Breast epithelium (tissue), 4 donors: ENCODE data around the gene SYNGR1. TPM values are rescaled to one million over a fixed set of nuclear protein-coding genes. Genes with fewer than 3 reads are reported as not detected.

Source experiments
- DNase-seq, 2 donors: peaks; one replicate each; pipeline ENCODE4 v3.0.0-alpha.2; 2019; ENCODE audit warnings: low spot score in 2 of 2
- H3K27ac ChIP-seq, 2 donors: fragments of 200-600 bp; sonication (generic) in 1 of 2; one replicate each; pipeline ENCODE4 v1.5.1; 2016 to 2019; ENCODE audit warnings: mild to moderate bottlenecking in 1 of 2
- H3K27me3 ChIP-seq, 2 donors: fragments of 200-600 bp; sonication (generic) in 1 of 2; one replicate each; pipeline versions ENCODE4 v1.5.1 to v1.6.0; 2017 to 2019; ENCODE audit warnings: control low read depth in 1 of 2, mild to moderate bottlenecking in 1 of 2
- H3K36me3 ChIP-seq: fragments of 200-600 bp; one replicate; pipeline ENCODE4 v1.5.1; 2019
- H3K4me1 ChIP-seq, 2 donors: fragments of 200-600 bp; sonication (generic); one replicate each; pipeline ENCODE4 v1.5.1; 2016 to 2019; ENCODE audit warnings: control low read depth in 1 of 2
- H3K4me3 ChIP-seq, 3 donors: fragments of 200-600 bp; sonication (generic); 1 replicate in 2 of 3; 2 replicates in 1 of 3; pipeline ENCODE4 v1.5.1; 2016 to 2019; ENCODE audit warnings: mild to moderate bottlenecking in 3 of 3, moderate library complexity in 2 of 3
- H3K9me3 ChIP-seq, 2 donors: fragments of 200-600 bp; sonication (generic) in 1 of 2; one replicate each; pipeline ENCODE4 v1.5.1; 2016 to 2019; ENCODE audit warnings: control low read depth in 1 of 2
- POLR2A ChIP-seq: fragments of 450-650 bp; IDR thresholded peaks from one replicate; pipeline ENCODE4 v1.6.1; 2016; ENCODE audit warnings: antibody characterized with exemption, mild to moderate bottlenecking, moderate library complexity
- POLR2AphosphoS5 ChIP-seq, 3 donors: sonication (generic); formaldehyde crosslinking; IDR thresholded peaks; one replicate each; pipeline ENCODE4 v1.6.1; 2017; ENCODE audit warnings: antibody characterized with exemption in 3 of 3
- intact Hi-C: fragments of 100-400 bp; cut with DNase I; formaldehyde crosslinking; loops from one replicate; pipeline ENCODE4 v1.15.1; 2023; ENCODE audit warnings: low total_unique reads
- total RNA-seq, 3 donors: library from RNA; depleted of rRNA; stranded (reverse); fragments of >200 nt; gene quantifications; one replicate each; pipeline ENCODE4 v1.1.0, GENCODE V29; 2016
- TF ChIP-seq, protein P1 (sequence below), 3 donors: fragments of 450-650 bp; IDR thresholded peaks; one replicate each; pipeline ENCODE4 v1.5.1; 2016 to 2017; ENCODE audit warnings: antibody characterized with exemption in 3 of 3, mild to moderate bottlenecking in 3 of 3, moderate library complexity in 3 of 3

Gene SYNGR1
- total RNA-seq, 3 donors from 2014 or later: 6.9 to 22.3 (median 20.5) TPM

DNA sequence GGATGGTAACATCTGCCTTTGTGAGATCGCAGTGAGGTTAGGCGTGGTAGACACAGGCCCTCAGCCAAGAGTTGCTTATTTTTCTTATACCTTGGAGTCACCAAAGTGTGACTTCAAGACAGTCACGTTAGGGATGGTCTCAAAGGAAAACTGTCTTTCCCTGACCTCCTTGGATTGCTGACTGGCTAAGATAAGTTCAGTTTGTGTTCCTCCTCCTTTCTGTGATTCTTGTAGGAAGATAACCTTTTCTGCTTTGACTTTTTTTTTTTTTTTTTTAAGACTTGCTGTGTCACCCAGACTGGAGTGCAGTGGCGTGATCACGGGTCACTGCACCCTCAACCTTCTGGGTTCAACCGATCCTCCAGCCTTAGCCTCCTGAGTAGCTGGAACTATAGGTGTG is 72.9 kb downstream of the SYNGR1 start:
- no peak overlapping the region for H3K4me3 ChIP-seq
- no peaks in the 10 kb centered on the region for H3K4me1 ChIP-seq
- no peaks in the 10 kb centered on the region for H3K27me3 ChIP-seq
- no peaks in the 10 kb centered on the region for H3K9me3 ChIP-seq
- no peak overlapping the region for H3K27ac ChIP-seq
- no peak for DNase-seq
- H3K36me3 ChIP-seq: peaks cover 5% of the 10 kb centered on the region
- intact Hi-C loops: no loop called here
- no peak for TF ChIP-seq POLR2AphosphoS5 (IDR thresholded peaks at IDR 0.05)
- no peak for TF ChIP-seq POLR2A
- TF ChIP-seq, protein P1, sequence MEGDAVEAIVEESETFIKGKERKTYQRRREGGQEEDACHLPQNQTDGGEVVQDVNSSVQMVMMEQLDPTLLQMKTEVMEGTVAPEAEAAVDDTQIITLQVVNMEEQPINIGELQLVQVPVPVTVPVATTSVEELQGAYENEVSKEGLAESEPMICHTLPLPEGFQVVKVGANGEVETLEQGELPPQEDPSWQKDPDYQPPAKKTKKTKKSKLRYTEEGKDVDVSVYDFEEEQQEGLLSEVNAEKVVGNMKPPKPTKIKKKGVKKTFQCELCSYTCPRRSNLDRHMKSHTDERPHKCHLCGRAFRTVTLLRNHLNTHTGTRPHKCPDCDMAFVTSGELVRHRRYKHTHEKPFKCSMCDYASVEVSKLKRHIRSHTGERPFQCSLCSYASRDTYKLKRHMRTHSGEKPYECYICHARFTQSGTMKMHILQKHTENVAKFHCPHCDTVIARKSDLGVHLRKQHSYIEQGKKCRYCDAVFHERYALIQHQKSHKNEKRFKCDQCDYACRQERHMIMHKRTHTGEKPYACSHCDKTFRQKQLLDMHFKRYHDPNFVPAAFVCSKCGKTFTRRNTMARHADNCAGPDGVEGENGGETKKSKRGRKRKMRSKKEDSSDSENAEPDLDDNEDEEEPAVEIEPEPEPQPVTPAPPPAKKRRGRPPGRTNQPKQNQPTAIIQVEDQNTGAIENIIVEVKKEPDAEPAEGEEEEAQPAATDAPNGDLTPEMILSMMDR (IDR thresholded peaks at IDR 0.05): no peak

DNA sequence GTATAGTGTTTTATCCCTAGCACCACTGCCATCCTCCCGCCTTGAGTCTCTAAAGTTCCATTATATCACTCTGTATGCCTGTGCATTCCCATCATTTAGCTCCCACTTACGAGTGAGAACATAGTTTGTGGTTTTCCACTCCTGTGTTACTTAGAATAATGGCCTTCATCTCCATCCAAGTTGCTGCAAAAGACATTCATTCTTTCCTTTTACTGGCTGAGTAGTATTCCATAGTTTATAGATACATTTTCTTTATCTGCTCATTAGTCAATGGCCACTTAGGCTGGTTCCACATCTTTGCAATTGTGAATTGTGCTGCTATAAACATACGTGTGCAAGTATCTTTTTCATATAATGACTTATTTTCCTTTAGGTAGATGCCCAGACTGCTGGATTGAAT is 74.2 kb downstream of the SYNGR1 start:
- intact Hi-C loops: no loop called here
- Histone ChIP-seq H3K36me3 (peaks cover 5% of the 10 kb centered on the region), H3K4me1 (no peaks in the 10 kb centered on the region), H3K27ac (no peak overlapping the region), H3K4me3 (no peak overlapping the region), H3K27me3 (no peaks in the 10 kb centered on the region), H3K9me3 (no peaks in the 10 kb centered on the region)
- no peak for DNase-seq
- TF ChIP-seq, protein P1 (IDR thresholded peaks at IDR 0.05): no peak
- no peak for TF ChIP-seq POLR2A
- TF ChIP-seq POLR2AphosphoS5 (IDR thresholded peaks at IDR 0.05): no peak

DNA sequence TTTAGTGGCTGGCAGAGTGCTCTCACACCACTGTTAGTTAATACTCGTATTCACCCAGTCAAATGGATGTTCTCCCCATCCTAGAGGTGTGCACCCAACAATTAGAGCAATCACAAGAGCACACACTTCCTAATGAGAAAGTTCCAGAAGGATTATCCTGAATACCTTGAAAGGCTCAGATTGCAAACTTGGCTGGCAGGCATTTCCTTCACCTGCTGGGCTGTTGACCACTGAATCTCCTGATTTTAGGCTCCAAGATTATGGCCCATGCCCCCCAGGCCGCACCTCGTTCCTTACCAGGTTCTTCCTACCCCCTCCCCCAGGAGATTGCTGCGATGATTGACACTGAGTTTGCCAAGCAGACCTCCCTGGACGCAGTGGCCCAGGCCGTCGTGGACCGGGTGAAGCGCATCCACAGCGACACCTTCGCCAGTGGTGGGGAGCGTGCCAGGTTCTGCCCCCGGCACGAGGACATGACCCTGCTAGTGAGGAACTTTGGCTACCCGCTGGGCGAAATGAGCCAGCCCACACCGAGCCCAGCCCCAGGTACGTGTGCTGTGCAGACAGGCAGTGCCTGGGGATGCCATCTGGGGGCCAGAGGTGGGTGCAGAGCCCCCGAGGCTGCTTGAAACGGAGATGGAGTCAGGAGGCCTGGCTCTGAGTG is 76.7 kb downstream of the SYNGR1 start:
- Histone ChIP-seq H3K27ac (no peak overlapping the region), H3K9me3 (no peaks in the 10 kb centered on the region), H3K36me3 (no peaks in the 10 kb centered on the region), H3K27me3 (no peaks in the 10 kb centered on the region), H3K4me3 (no peak overlapping the region), H3K4me1 (no peaks in the 10 kb centered on the region)
- no peak for TF ChIP-seq POLR2A
- TF ChIP-seq, protein P1 (IDR thresholded peaks at IDR 0.05): no peak
- TF ChIP-seq POLR2AphosphoS5 (IDR thresholded peaks at IDR 0.05): no peak
- intact Hi-C loops: no loop called here
- no peak for DNase-seq

DNA sequence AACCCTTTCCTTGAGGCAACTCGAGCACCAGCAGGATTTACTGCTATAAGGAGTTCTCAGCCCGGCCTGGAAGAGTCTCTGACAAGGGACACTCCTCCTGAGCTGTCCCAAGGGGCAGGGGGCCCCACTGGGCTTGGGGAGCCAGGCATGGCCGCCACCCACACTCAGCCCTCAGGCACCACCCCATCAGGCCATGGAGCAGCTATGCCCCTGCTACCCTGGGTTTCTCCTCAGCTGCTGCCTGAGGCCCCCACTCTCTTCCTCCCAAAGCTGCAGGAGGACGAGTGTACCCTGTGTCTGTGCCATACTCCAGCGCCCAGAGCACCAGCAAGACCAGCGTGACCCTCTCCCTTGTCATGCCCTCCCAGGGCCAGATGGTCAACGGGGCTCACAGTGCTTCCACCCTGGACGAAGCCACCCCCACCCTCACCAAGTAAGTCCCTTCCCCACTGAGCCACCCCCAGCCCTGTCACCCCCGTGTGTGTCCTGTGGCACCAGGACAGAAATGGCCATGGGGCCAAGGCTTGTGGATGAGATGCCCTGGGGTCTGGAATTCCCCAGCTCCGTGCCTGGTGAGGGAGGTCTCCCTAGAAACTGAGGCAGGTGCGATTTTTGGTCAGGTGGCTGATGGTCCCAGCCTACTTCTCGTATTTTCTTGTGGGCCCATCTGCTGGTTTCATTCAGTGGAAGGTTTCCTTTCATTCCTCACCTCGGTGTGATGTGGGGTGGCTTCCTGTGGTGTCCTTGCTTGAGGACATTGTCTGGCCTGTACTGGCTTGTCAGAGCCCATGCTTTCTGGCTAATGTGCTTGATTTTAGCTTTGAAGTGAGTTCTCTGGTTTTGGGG is 78.2 kb downstream of the SYNGR1 start:
- DNase-seq: no peak
- TF ChIP-seq, protein P1 (IDR thresholded peaks at IDR 0.05): no peak

DNA sequence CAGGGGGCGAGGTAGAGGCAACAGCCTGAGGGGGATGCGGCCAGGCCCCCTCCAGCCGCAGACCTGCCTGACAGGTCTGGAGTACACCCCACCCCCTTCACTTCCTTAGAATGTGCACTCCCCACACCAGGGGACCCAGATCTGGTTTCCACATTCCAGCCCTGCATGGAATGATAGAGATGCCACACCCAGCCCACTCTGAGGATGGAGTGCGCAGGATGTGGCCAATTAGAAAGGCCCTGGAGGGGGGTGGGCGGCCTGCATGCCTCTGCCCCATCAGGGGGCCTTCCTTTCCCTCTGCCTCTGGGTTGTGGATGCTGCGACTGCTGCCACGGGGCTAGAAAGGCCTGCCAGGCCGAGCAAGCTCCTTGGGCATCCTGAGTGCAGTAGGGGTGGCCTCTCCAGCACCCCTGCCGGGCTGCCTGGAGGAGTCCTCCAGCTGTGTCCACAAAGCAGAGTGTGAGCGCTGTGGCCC is 78.8 kb downstream of the SYNGR1 start:
- no peaks in the 10 kb centered on the region for H3K4me1 ChIP-seq
- H3K4me3 ChIP-seq: no peak overlapping the region
- no peak for DNase-seq
- H3K27me3 ChIP-seq: no peaks in the 10 kb centered on the region
- peak overlapping the region; percentile 12 to 40 for H3K27ac ChIP-seq
- TF ChIP-seq, protein P1 (IDR thresholded peaks at IDR 0.05): no peak
- no peak for TF ChIP-seq POLR2AphosphoS5 (IDR thresholded peaks at IDR 0.05)
- TF ChIP-seq POLR2A: no peak
- intact Hi-C loops: no loop called here
- no peaks in the 10 kb centered on the region for H3K9me3 ChIP-seq
- no peaks in the 10 kb centered on the region for H3K36me3 ChIP-seq

More for the DNA sequence above, 78.2 kb downstream of the SYNGR1 start:
- no peaks in the 10 kb centered on the region for H3K36me3 ChIP-seq
- H3K9me3 ChIP-seq: no peaks in the 10 kb centered on the region
- H3K27me3 ChIP-seq: no peaks in the 10 kb centered on the region
- no peaks in the 10 kb centered on the region for H3K4me1 ChIP-seq
- H3K27ac ChIP-seq: peak overlapping the region; percentile 21 to 40
- intact Hi-C loops: no loop called here
- H3K4me3 ChIP-seq: no peak overlapping the region
